Prostate gland (tissue), 2 donors: Measurements from ENCODE around the gene LAMP1. TPM values are rescaled to one million over a fixed set of nuclear protein-coding genes. Genes with fewer than 3 reads are reported as not detected.

Experiments
- DNase-seq: peaks from one replicate; pipeline ENCODE4 v3.0.0-alpha.2; 2019; ENCODE audit warnings: low spot score
- H3K27ac ChIP-seq, 2 donors: fragments of 200-600 bp; sonication (generic); 2 replicates each; pipeline ENCODE4 v1.5.1; 2017 to 2019
- H3K27me3 ChIP-seq: fragments of 200-600 bp; sonication (generic); replicated peaks from 2 replicates; pipeline ENCODE4 v1.5.1; 2019; ENCODE audit not compliant: insufficient read depth
- H3K36me3 ChIP-seq, 2 donors: fragments of 200-600 bp; sonication (generic); 1 replicate in 1 of 2; 2 replicates in 1 of 2; pipeline versions ENCODE4 v1.5.1 to v1.8.1; 2017 to 2019
- H3K4me1 ChIP-seq: fragments of 200-600 bp; sonication (generic); replicated peaks from 2 replicates; pipeline ENCODE4 v1.5.1; 2019
- H3K4me3 ChIP-seq, 2 donors: fragments of 200-600 bp; sonication (generic); 2 replicates each; pipeline ENCODE4 v1.5.1; 2017 to 2019
- H3K9me3 ChIP-seq: fragments of 200-600 bp; sonication (generic); 2 replicates; pipeline ENCODE4 v1.5.1; 2017
- CTCF ChIP-seq, 4 experiments: fragments of 200-600 bp in 2 of 4; fragments of 450-650 bp in 2 of 4; sonication (generic) in 2 of 4; IDR thresholded peaks; 1 replicate in 3 of 4; 2 replicates in 1 of 4; pipeline ENCODE4 v1.5.1; 2016 to 2019; ENCODE audit warnings: antibody characterized with exemption in 4 of 4, mild to moderate bottlenecking in 2 of 4, moderate library complexity in 2 of 4
- POLR2A ChIP-seq: fragments of 450-650 bp; IDR thresholded peaks from one replicate; pipeline ENCODE4 v1.6.1; 2016; ENCODE audit warnings: antibody characterized with exemption, mild to moderate bottlenecking
- POLR2AphosphoS5 ChIP-seq: sonication (generic); formaldehyde crosslinking; IDR thresholded peaks from one replicate; pipeline ENCODE4 v1.6.1; 2017; ENCODE audit warnings: antibody characterized with exemption
- WGBS: methylation state at CpG from one replicate; pipeline ENCODE4 v1.1.5; 2018; 5-methylcytosine and 5-hydroxymethylcytosine counted together
- intact Hi-C: fragments of 100-400 bp; cut with DNase I; formaldehyde crosslinking; loops from one replicate; pipeline ENCODE4 v1.14.2; 2022
- total RNA-seq, 2 donors: library from RNA; depleted of rRNA; stranded (reverse); fragments of >200 nt; gene quantifications; one replicate each; pipeline ENCODE4 v1.1.0, GENCODE V29; 2016

LAMP1 gene
- total RNA-seq, 2 donors from 2014 or later, result 214 to 246 TPM

- no peak for TF ChIP-seq CTCF (IDR thresholded peaks at IDR 0.05)
- TF ChIP-seq POLR2AphosphoS5, result no peak
- no peak for TF ChIP-seq POLR2A
- Histone ChIP-seq H3K4me3 (no peak overlapping the region), H3K4me1 (no peaks in the 10 kb centered on the region), H3K36me3 (no peaks in the 10 kb centered on the region), H3K9me3 (no peaks in the 10 kb centered on the region), H3K27ac (no peak overlapping the region), H3K27me3 (no peaks in the 10 kb centered on the region)
- intact Hi-C loops, result no loop called here
- 89% methylated on average over 5 of the region's 5 CpGs for WGBS
- DNase-seq, result no peak
Observed at GRCh38 chr13:113357529-113357928, 60.5 kb downstream of the LAMP1 start.

- H3K27ac ChIP-seq, result no peak overlapping the region
- H3K27me3 ChIP-seq, result no peaks in the 10 kb centered on the region
- 52% methylated on average over 6 of the region's 6 CpGs for WGBS
- TF ChIP-seq CTCF (IDR thresholded peaks at IDR 0.05), result no peak
- no peak for TF ChIP-seq POLR2A
- no peak for TF ChIP-seq POLR2AphosphoS5
- no peak overlapping the region for H3K4me3 ChIP-seq
- no peak for DNase-seq
- H3K36me3 ChIP-seq, result no peaks in the 10 kb centered on the region
- no peaks in the 10 kb centered on the region for H3K9me3 ChIP-seq
- intact Hi-C loops, result no loop called here
- no peaks in the 10 kb centered on the region for H3K4me1 ChIP-seq
Observed at GRCh38 chr13:113358653-113359190, 61.7 kb downstream of the LAMP1 start.

DNA sequence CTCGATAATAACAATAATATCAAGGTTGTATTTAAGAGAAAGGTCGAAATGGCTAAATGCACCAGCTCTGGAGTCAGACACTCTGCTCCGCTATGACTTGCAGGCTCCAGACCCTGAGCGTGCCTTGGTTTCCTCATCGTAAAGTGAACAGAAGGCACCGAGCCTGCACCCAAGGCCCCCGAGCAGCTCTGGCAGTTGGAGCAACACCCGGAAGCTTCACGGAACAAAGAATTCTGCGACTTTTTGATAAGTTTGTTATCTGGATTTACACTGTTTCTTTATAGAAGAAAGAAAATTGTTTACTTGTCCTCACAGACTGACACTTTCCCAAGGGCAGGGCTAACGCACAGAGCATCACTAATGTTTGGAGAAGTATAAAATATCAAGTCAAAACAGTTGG is 62.5 kb downstream of the LAMP1 start:
- Histone ChIP-seq H3K4me3 (no peak overlapping the region), H3K4me1 (no peaks in the 10 kb centered on the region), H3K27me3 (no peaks in the 10 kb centered on the region), H3K9me3 (no peaks in the 10 kb centered on the region), H3K27ac (no peak overlapping the region), H3K36me3 (no peaks in the 10 kb centered on the region)
- intact Hi-C loops, result no loop called here
- TF ChIP-seq CTCF (IDR thresholded peaks at IDR 0.05) (no peak), POLR2A (no peak), POLR2AphosphoS5 (no peak)
- 85% methylated on average over 11 of the region's 11 CpGs for WGBS
- DNase-seq, result no peak

DNA sequence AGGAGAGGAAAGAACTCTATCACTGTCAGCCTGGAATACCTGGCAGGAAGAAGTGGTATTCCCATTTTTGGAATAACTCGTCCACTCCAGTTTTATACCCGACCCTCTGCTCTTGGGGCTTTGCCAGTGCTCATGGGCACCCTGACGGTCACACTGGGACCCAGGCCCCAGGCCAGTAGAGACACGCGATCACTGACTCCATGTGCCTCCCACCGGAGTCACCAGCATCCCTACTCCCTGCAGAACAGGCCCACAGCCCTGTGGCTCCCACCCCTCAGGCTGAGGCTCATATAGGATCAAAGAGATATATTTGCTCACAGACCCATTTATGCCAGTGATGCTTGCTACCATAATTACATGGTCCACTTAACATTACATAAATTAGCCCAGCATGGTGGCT is 63.4 kb downstream of the LAMP1 start:
- Histone ChIP-seq H3K27ac (no peak overlapping the region), H3K27me3 (no peaks in the 10 kb centered on the region), H3K4me1 (no peaks in the 10 kb centered on the region), H3K9me3 (no peaks in the 10 kb centered on the region), H3K4me3 (no peak overlapping the region), H3K36me3 (no peaks in the 10 kb centered on the region)
- no peak for DNase-seq
- 89% methylated on average over 6 of the region's 6 CpGs for WGBS
- intact Hi-C loops, result no loop called here
- TF ChIP-seq CTCF (IDR thresholded peaks at IDR 0.05) (no peak), POLR2AphosphoS5 (no peak), POLR2A (no peak)

- Histone ChIP-seq H3K4me1 (no peaks in the 10 kb centered on the region), H3K9me3 (no peaks in the 10 kb centered on the region), H3K27me3 (no peaks in the 10 kb centered on the region), H3K4me3 (no peak overlapping the region), H3K27ac (no peak overlapping the region), H3K36me3 (no peaks in the 10 kb centered on the region)
- no peak for DNase-seq
- WGBS, result 88% methylated on average over 7 of the region's 7 CpGs
- intact Hi-C loops, result no loop called here
- no peak for TF ChIP-seq CTCF (IDR thresholded peaks at IDR 0.05)
- no peak for TF ChIP-seq POLR2A
- no peak for TF ChIP-seq POLR2AphosphoS5
Observed at GRCh38 chr13:113361406-113361805, 64.4 kb downstream of the LAMP1 start.
